Eye (tissue), 1 donor: Measurements from ENCODE around the gene FBXO31.
"Not testable (repeated sequence)": the region's sequence is repeated elsewhere in the genome, so short reads cannot be mapped to it uniquely, and the experiment has no call there.

ENCODE experiments used
- DNase-seq: peaks from one replicate; pipeline ENCODE4 v3.0.0-alpha.2; 2015

The FBXO31 gene

GRCh38 chr16:87411375-87412271 lies 28.0 kb upstream of the FBXO31 start:
- DNase-seq: no peak

- DNase-seq: no peak
These were observed 27.4 kb upstream of the FBXO31 start for GRCh38 chr16:87410968-87411367.

- DNase-seq: no peak
These were observed 27.0 kb upstream of the FBXO31 start for GRCh38 chr16:87410530-87410929.

- no peak for DNase-seq
These were observed 26.2 kb upstream of the FBXO31 start for GRCh38 chr16:87409781-87410180.

GRCh38 chr16:87409153-87409552 lies 25.6 kb upstream of the FBXO31 start:
- no peak for DNase-seq

GRCh38 chr16:87407511-87408112 lies 24.0 kb upstream of the FBXO31 start:
- peak; percentile 84 for DNase-seq

GRCh38 chr16:87406495-87407088 lies 23.0 kb upstream of the FBXO31 start:
- no peak for DNase-seq

GRCh38 chr16:87404764-87405625 lies 21.4 kb upstream of the FBXO31 start:
- no peak for DNase-seq

GRCh38 chr16:87395181-87395842 lies 11.7 kb upstream of the FBXO31 start:
- no peak for DNase-seq

GRCh38 chr16:87393680-87394055 lies 10.1 kb upstream of the FBXO31 start:
- no peak for DNase-seq

- peak; percentile 77 for DNase-seq
These were observed 9.5 kb upstream of the FBXO31 start for GRCh38 chr16:87392821-87393679.

- DNase-seq: peak; percentile 99
These were observed 8.6 kb upstream of the FBXO31 start, which contains the start of gene MAP1LC3B for GRCh38 chr16:87391950-87392820. TSS of gene MAP1LC3B (plus strand) at chr16:87392336. CDS start at chr16:87392428, 92 bp downstream.

- peak; percentile 69 for DNase-seq
These were observed 7.9 kb upstream of the FBXO31 start for GRCh38 chr16:87391324-87391949.

- DNase-seq: no peak
These were observed 7.2 kb upstream of the FBXO31 start for GRCh38 chr16:87390641-87391323.

GRCh38 chr16:87389914-87390313 lies 6.3 kb upstream of the FBXO31 start:
- DNase-seq: not testable (repeated sequence)

- DNase-seq: peak; percentile 54
These were observed 5.7 kb upstream of the FBXO31 start for GRCh38 chr16:87389245-87389644.

- DNase-seq: no peak
These were observed 5.2 kb upstream of the FBXO31 start for GRCh38 chr16:87388818-87389134.

GRCh38 chr16:87387942-87388817 lies 4.6 kb upstream of the FBXO31 start:
- peak; percentile 98 for DNase-seq
